ENCODE data around the gene PPA2.

DNA sequence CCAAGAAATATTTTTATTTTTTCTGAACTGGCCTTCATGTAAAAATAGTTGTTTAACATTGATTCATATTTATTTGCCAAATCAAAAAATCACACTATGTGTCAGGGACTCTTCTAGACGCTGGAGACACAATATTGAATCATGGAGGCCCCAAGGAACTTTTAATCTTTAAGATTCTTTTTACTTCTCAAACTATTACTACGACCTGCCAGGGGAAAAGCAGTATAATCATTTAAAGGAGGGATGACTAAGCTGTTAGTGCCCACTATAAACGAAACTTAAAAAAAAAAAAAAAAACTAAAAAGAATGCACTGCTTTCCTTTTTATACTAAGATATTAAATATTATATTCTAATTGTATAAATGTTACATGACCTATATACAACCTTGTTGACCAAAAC, 84.7 kb downstream of the PPA2 start:
- TF ChIP-seq CREB1 (CRISPR knock-in tag; IDR thresholded peaks at IDR 0.05; ENCODE audit: low read depth) (no peak), CTCF (conservative IDR thresholded peaks at IDR 0.05; ENCODE audit: low read depth in 2 of 2) (no peak), JUNB (IDR thresholded peaks at IDR 0.05; ENCODE audit: unreplicated experiment) (no peak), POLR2AphosphoS5 (IDR thresholded peaks at IDR 0.05; ENCODE audit: low read depth) (no peak), EZH2phosphoT487 (IDR thresholded peaks at IDR 0.05; ENCODE audit: unreplicated experiment) (no peak), ZNF114 (CRISPR knock-in tag; IDR thresholded peaks at IDR 0.05) (no peak), EZH2 (IDR thresholded peaks at IDR 0.05; ENCODE audit: low read depth, unreplicated experiment) (no peak), ETS1 (IDR thresholded peaks at IDR 0.05) (no peak), STAT1 (IDR thresholded peaks at IDR 0.05; ENCODE audit: unreplicated experiment) (no peak)
- TF ChIP-seq, protein P1, sequence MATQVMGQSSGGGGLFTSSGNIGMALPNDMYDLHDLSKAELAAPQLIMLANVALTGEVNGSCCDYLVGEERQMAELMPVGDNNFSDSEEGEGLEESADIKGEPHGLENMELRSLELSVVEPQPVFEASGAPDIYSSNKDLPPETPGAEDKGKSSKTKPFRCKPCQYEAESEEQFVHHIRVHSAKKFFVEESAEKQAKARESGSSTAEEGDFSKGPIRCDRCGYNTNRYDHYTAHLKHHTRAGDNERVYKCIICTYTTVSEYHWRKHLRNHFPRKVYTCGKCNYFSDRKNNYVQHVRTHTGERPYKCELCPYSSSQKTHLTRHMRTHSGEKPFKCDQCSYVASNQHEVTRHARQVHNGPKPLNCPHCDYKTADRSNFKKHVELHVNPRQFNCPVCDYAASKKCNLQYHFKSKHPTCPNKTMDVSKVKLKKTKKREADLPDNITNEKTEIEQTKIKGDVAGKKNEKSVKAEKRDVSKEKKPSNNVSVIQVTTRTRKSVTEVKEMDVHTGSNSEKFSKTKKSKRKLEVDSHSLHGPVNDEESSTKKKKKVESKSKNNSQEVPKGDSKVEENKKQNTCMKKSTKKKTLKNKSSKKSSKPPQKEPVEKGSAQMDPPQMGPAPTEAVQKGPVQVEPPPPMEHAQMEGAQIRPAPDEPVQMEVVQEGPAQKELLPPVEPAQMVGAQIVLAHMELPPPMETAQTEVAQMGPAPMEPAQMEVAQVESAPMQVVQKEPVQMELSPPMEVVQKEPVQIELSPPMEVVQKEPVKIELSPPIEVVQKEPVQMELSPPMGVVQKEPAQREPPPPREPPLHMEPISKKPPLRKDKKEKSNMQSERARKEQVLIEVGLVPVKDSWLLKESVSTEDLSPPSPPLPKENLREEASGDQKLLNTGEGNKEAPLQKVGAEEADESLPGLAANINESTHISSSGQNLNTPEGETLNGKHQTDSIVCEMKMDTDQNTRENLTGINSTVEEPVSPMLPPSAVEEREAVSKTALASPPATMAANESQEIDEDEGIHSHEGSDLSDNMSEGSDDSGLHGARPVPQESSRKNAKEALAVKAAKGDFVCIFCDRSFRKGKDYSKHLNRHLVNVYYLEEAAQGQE (IDR thresholded peaks at IDR 0.05; ENCODE audit: unreplicated experiment) = no peak
